NCI-H2171 treated with DMSO at 0.1 percent for 48 hours (cell line): ENCODE data around the gene ELAC1.
"Not testable (repeated sequence)": the region's sequence is repeated elsewhere in the genome, so short reads cannot be mapped to it uniquely, and the experiment has no call there.

Experiments
- DNase-seq: peaks from one replicate; lab custom pipeline; 2025; lab: John Stamatoyannopoulos, UW

Gene ELAC1

GRCh38 chr18:50967714-50968661 is at the start of gene ELAC1:
ELAC1 (plus strand) TSS chr18:50968040; CDS start chr18:50974405, 6,365 bp downstream.
- DNase-seq, result peak; percentile 81

GRCh38 chr18:50918153-50918552 is 49.7 kb upstream of the ELAC1 start:
- DNase-seq, result no peak

GRCh38 chr18:50924372-50924771 is 43.5 kb upstream of the ELAC1 start:
- DNase-seq, result no peak

- no peak for DNase-seq
Measured at GRCh38 chr18:50926521-50926920, 41.3 kb upstream of the ELAC1 start.

- DNase-seq, result no peak
Measured at GRCh38 chr18:50928551-50928950, 39.3 kb upstream of the ELAC1 start.

GRCh38 chr18:50933684-50934083 is 34.2 kb upstream of the ELAC1 start:
- no peak for DNase-seq

- DNase-seq, result no peak
Measured at GRCh38 chr18:50934545-50935211, 33.2 kb upstream of the ELAC1 start.

- no peak for DNase-seq
Measured at GRCh38 chr18:50935493-50936191, 32.2 kb upstream of the ELAC1 start.

- no peak for DNase-seq
Measured at GRCh38 chr18:50937183-50937582, 30.7 kb upstream of the ELAC1 start.

- no peak for DNase-seq
Measured at GRCh38 chr18:50938912-50939311, 28.9 kb upstream of the ELAC1 start.

- DNase-seq, result no peak
Measured at GRCh38 chr18:50944245-50944932, 23.5 kb upstream of the ELAC1 start.

GRCh38 chr18:50945918-50946317 is 21.9 kb upstream of the ELAC1 start:
- DNase-seq, result not testable (repeated sequence)

GRCh38 chr18:50947899-50948298 is 19.9 kb upstream of the ELAC1 start:
- no peak for DNase-seq

- DNase-seq, result no peak
Measured at GRCh38 chr18:50949185-50949584, 18.7 kb upstream of the ELAC1 start.

GRCh38 chr18:50950626-50951025 is 17.2 kb upstream of the ELAC1 start:
- DNase-seq, result no peak

GRCh38 chr18:50953822-50954221 is 14.0 kb upstream of the ELAC1 start:
- DNase-seq, result no peak

GRCh38 chr18:50955253-50955652 is 12.6 kb upstream of the ELAC1 start:
- no peak for DNase-seq

- no peak for DNase-seq
Measured at GRCh38 chr18:50956116-50956515, 11.7 kb upstream of the ELAC1 start.

- DNase-seq, result no peak
Measured at GRCh38 chr18:50961974-50962373, 5.9 kb upstream of the ELAC1 start.

GRCh38 chr18:50969448-50969847 is 1.6 kb downstream of the ELAC1 start:
- DNase-seq, result no peak

GRCh38 chr18:50970006-50970405 is 2.2 kb downstream of the ELAC1 start:
- DNase-seq, result peak; percentile 36

- not testable (repeated sequence) for DNase-seq
Measured at GRCh38 chr18:50972404-50972803, 4.6 kb downstream of the ELAC1 start.
